ENCODE measurements around the gene ADCYAP1R1.

- no peak for TF ChIP-seq CTCF (IDR thresholded peaks at IDR 0.05; ENCODE audit: poor library complexity, severe bottlenecking)
- no peak for TF ChIP-seq REST (IDR thresholded peaks at IDR 0.05; ENCODE audit: borderline replicate concordance)
- TF ChIP-seq POLR2AphosphoS5 (IDR thresholded peaks at IDR 0.05) = no peak
Measured at GRCh38 chr7:31100445-31100844, 48.3 kb downstream of the ADCYAP1R1 start.

Data from neural cell (in vitro differentiated cells).